ENCODE data around the gene C19orf38. TPM values are rescaled to one million over a fixed set of nuclear protein-coding genes. Genes with fewer than 3 reads are reported as not detected.

C19orf38 gene
- total and polyA plus RNA-seq, 2 experiments from 2014 or later = 0.45 TPM; not detected in 1

- TF ChIP-seq REST (IDR thresholded peaks at IDR 0.05; ENCODE audit: unreplicated experiment) = no peak
Observed at GRCh38 chr19:10808937-10809649, 39.1 kb upstream of the C19orf38 start (continued).

- Histone ChIP-seq H3K27ac (ENCODE audit: low read depth) (no peak overlapping the region), H3K4me3 (no peak overlapping the region), H3K4me1 (ENCODE audit: insufficient read depth) (no peaks in the 10 kb centered on the region), H2AFZ (no peak overlapping the region), H3K27me3 (ENCODE audit: insufficient read depth) (no peaks in the 10 kb centered on the region), H4K20me1 (replicated peaks; ENCODE audit: insufficient read depth) (no peaks in the 10 kb centered on the region), H3F3A (replicated peaks; ENCODE audit: low read depth) (no peaks in the 10 kb centered on the region), H3K4me2 (no peak overlapping the region), H3K36me3 (ENCODE audit: insufficient read depth) (no peaks in the 10 kb centered on the region; the same call in 1 of the 2 replicates), H3K9me2 (ENCODE audit: insufficient read depth) (no peaks in the 10 kb centered on the region), H3K79me2 (replicated peaks; ENCODE audit: insufficient read depth) (no peaks in the 10 kb centered on the region)
- Mint-ChIP-seq H3K27me3 (ENCODE audit: insufficient read depth, low read depth, poor library complexity) (peaks cover 17% of the 10 kb centered on the region), H3K9me3 (no peaks in the 10 kb centered on the region), H3K27ac (no peak overlapping the region), H3K4me1 (no peaks in the 10 kb centered on the region), H3K4me3 (no peak overlapping the region), H3K36me3 (ENCODE audit: low read depth) (peaks cover 35% of the 10 kb centered on the region)
- DNase-seq (ENCODE audit: low spot score) (no peak), ATAC-seq (no peak)
- no peak for TF ChIP-seq EZH2phosphoT487 (IDR thresholded peaks at IDR 0.05; ENCODE audit: unreplicated experiment)
- TF ChIP-seq CTCF (conservative IDR thresholded peaks at IDR 0.05; ENCODE audit: low read depth in 2 of 2) = 0 out of 4 replicates have a peak, but pooled peaks of 1 of the 2 experiments have one; percentile 4
Observed at GRCh38 chr19:10809651-10810285, 38.4 kb upstream of the C19orf38 start.

GRCh38 chr19:10811391-10812111 lies 36.7 kb upstream of the C19orf38 start:
- H3F3A ChIP-seq (replicated peaks; ENCODE audit: low read depth) = no peaks in the 10 kb centered on the region
- H3K36me3 Mint-ChIP-seq (ENCODE audit: low read depth) = peaks cover 26% of the 10 kb centered on the region
- H2AFZ ChIP-seq = no peak overlapping the region
- ATAC-seq (peak; percentile 16), DNase-seq (ENCODE audit: low spot score) (no peak)
- no peak overlapping the region for H3K4me3 ChIP-seq
- H3K9me2 ChIP-seq (ENCODE audit: insufficient read depth) = no peaks in the 10 kb centered on the region
- no peaks in the 10 kb centered on the region for H3K27me3 ChIP-seq (ENCODE audit: insufficient read depth)
- no peak overlapping the region for H3K4me2 ChIP-seq
- no peaks in the 10 kb centered on the region for H3K79me2 ChIP-seq (replicated peaks; ENCODE audit: insufficient read depth)
- no peaks in the 10 kb centered on the region for H4K20me1 ChIP-seq (replicated peaks; ENCODE audit: insufficient read depth)
- no peaks in the 10 kb centered on the region for H3K4me1 ChIP-seq (ENCODE audit: insufficient read depth)
- no peaks in the 10 kb centered on the region for H3K9me3 Mint-ChIP-seq
- H3K27ac ChIP-seq (ENCODE audit: low read depth) = peak overlapping the region; percentile 45; the same call in 1 of the 2 replicates
- no peaks in the 10 kb centered on the region for H3K4me1 Mint-ChIP-seq
- H3K27me3 Mint-ChIP-seq (ENCODE audit: insufficient read depth, low read depth, poor library complexity) = peaks cover 13% of the 10 kb centered on the region
- H3K4me3 Mint-ChIP-seq = no peak overlapping the region
- H3K36me3 ChIP-seq (ENCODE audit: insufficient read depth) = no peaks in the 10 kb centered on the region; the same call in 1 of the 2 replicates
- peak overlapping the region; percentile 70; the same call in 1 of the 2 replicates for H3K27ac Mint-ChIP-seq
- no peak for TF ChIP-seq NANOG (IDR thresholded peaks at IDR 0.05; ENCODE audit: borderline replicate concordance)
